ENCODE results near the gene RSRC1. TPM values are rescaled to one million over a fixed set of nuclear protein-coding genes. Genes with fewer than 3 reads are reported as not detected.

Gene RSRC1
- total and polyA plus RNA-seq, 2 of the 13 experiments (the other 11 are each of a cell fraction or from before 2014, with no cell fraction given): 4.9 to 63.0 TPM

DNA sequence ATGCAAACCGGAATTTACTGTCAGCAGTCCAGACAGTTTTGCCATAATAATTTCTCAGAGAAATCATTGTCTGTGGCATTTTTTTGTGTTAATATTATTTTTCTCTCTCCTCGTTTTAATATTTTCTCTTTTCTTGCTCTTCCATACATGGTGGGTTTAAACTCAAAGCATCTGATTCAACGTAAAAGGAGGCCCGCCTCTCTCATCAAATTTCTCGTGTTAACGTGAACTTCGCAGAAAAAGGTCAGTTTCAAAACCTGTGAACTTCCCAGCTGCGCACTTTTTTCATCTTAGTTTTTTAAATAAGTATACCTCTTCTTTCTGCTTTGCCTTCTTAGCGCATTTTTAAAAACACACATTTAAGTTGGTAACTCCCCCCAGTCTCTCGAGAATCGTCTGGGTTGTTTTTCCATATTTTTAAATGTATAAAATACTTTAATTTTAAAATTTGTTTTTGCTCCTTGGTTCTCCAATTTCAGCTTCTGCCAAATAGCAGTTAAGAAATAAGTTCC is 12.8 kb upstream of the RSRC1 start:
- POLR2A ChIA-PET: interaction anchor here (1.7 kb wide), 1 partner anchor 13 kb away, joined by 11 read pairs; the partner anchor contains the start of gene RSRC1
- WGBS (ENCODE audit: low lambda C conversion rate): 63% methylated on average over 11 of the region's 11 CpGs
- in situ Hi-C loops (cut with HindIII; ENCODE audit: extremely low pct_ligation_motif_present, low pct_unique_long_range_greater_than_20kb) (loop anchor here (10.0 kb wide), 1 partner anchor 338 kb away; no protein-coding TSS in a partner anchor), intact Hi-C loops (cut with micrococcal nuclease; ENCODE audit: unreplicated experiment) (loop anchor here (10.0 kb wide), 1 partner anchor 482 kb away; no protein-coding TSS in a partner anchor)
- Histone ChIP-seq H3K4me2 (ENCODE audit: low read depth, low read length) (peak overlapping the region; percentile 98), H4K20me1 (ENCODE audit: insufficient read depth, low read length) (no peaks in the 10 kb centered on the region), H3K9me3 (ENCODE audit: low read length) (no peaks in the 10 kb centered on the region), H3K27me3 (ENCODE audit: control insufficient read depth in 1 of 2, insufficient read depth in 2 of 2, low read length in 2 of 2) (peaks cover 2 to 25% of the 10 kb centered on the region in 2 experiments; a peak in 2 of 5 replicates), H3K4me1 (ENCODE audit: insufficient read depth, low read length) (peaks cover 7% of the 10 kb centered on the region), H3K9ac (ENCODE audit: insufficient read depth, low read depth, low read length) (no peak overlapping the region; the same call in 1 of the 2 replicates), H3K36me3 (replicated peaks in 1 of 2; ENCODE audit: control insufficient read depth in 1 of 2, insufficient read depth in 2 of 2, low read length in 2 of 2) (no peaks in the 10 kb centered on the region), H3K79me2 (ENCODE audit: insufficient read depth, low read length) (no peaks in the 10 kb centered on the region), H2AFZ (ENCODE audit: low read length) (peak overlapping the region; percentile 96), H3K4me3 (replicated peaks in 1 of 3; ENCODE audit: insufficient read depth in 1 of 3, low read depth in 2 of 3, low read length in 3 of 3) (peak overlapping the region; percentile 70 to 85 (median 73); a peak in 5 of 6 replicates), H3K27ac (ENCODE audit: extremely low read length, insufficient read depth, low read length) (no peak overlapping the region)
- CTCF ChIA-PET (ENCODE audit: low intra/inter-chr PET ratio, low total read pairs): no interaction called here
- TF ChIP-seq ZNF205 (CRISPR knock-in tag; IDR thresholded peaks at IDR 0.05): no peak
- no peak for TF ChIP-seq ZNF558 (CRISPR knock-in tag; IDR thresholded peaks at IDR 0.05; ENCODE audit: borderline replicate concordance)
- TF ChIP-seq MZF1 (CRISPR knock-in tag; IDR thresholded peaks at IDR 0.05; ENCODE audit: borderline replicate concordance): no peak
- TF ChIP-seq YY1 (IDR thresholded peaks at IDR 0.05; ENCODE audit: insufficient read depth, insufficient replicate concordance, low read depth, low read length): no peak
- TF ChIP-seq DNMT3B (CRISPR knock-in tag; conservative IDR thresholded peaks at IDR 0.05): no peak
- TF ChIP-seq, protein P1, sequence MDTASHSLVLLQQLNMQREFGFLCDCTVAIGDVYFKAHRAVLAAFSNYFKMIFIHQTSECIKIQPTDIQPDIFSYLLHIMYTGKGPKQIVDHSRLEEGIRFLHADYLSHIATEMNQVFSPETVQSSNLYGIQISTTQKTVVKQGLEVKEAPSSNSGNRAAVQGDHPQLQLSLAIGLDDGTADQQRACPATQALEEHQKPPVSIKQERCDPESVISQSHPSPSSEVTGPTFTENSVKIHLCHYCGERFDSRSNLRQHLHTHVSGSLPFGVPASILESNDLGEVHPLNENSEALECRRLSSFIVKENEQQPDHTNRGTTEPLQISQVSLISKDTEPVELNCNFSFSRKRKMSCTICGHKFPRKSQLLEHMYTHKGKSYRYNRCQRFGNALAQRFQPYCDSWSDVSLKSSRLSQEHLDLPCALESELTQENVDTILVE (CRISPR knock-in tag; IDR thresholded peaks at IDR 0.05): no peak
- TF ChIP-seq, protein P2, sequence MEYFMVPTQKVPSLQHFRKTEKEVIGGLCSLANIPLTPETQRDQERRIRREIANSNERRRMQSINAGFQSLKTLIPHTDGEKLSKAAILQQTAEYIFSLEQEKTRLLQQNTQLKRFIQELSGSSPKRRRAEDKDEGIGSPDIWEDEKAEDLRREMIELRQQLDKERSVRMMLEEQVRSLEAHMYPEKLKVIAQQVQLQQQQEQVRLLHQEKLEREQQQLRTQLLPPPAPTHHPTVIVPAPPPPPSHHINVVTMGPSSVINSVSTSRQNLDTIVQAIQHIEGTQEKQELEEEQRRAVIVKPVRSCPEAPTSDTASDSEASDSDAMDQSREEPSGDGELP (IDR thresholded peaks at IDR 0.05; ENCODE audit: borderline replicate concordance, low read depth): no peak
- TF ChIP-seq, protein P3, sequence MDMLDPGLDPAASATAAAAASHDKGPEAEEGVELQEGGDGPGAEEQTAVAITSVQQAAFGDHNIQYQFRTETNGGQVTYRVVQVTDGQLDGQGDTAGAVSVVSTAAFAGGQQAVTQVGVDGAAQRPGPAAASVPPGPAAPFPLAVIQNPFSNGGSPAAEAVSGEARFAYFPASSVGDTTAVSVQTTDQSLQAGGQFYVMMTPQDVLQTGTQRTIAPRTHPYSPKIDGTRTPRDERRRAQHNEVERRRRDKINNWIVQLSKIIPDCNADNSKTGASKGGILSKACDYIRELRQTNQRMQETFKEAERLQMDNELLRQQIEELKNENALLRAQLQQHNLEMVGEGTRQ (IDR thresholded peaks at IDR 0.05; ENCODE audit: low read depth, low read length): no peak
- TF ChIP-seq, protein P3 (CRISPR knock-in tag; IDR thresholded peaks at IDR 0.05; ENCODE audit: borderline replicate concordance): no peak
- TF ChIP-seq ZNF775 (CRISPR knock-in tag; IDR thresholded peaks at IDR 0.05; ENCODE audit: borderline replicate concordance): no peak
- TF ChIP-seq SNAPC2 (CRISPR knock-in tag; IDR thresholded peaks at IDR 0.05): no peak
- no peak for TF ChIP-seq PLRG1 (conservative IDR thresholded peaks at IDR 0.05)
- TF ChIP-seq, protein P4, sequence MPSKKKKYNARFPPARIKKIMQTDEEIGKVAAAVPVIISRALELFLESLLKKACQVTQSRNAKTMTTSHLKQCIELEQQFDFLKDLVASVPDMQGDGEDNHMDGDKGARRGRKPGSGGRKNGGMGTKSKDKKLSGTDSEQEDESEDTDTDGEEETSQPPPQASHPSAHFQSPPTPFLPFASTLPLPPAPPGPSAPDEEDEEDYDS (CRISPR knock-in tag; IDR thresholded peaks at IDR 0.05): no peak
- TF ChIP-seq, protein P5, sequence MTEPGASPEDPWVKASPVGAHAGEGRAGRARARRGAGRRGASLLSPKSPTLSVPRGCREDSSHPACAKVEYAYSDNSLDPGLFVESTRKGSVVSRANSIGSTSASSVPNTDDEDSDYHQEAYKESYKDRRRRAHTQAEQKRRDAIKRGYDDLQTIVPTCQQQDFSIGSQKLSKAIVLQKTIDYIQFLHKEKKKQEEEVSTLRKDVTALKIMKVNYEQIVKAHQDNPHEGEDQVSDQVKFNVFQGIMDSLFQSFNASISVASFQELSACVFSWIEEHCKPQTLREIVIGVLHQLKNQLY (CRISPR knock-in tag; IDR thresholded peaks at IDR 0.05): no peak
- no peak for TF ChIP-seq ZNF547 (CRISPR knock-in tag; IDR thresholded peaks at IDR 0.05)
- FAIRE-seq: no peak
- DNase-seq (ENCODE audit: low spot score): no peak
- ATAC-seq: no peak
- BruUV-seq (replicated peaks): no TSS peak

All from HepG2 (cell line).